Stomach (tissue), 9 donors: ENCODE data around the gene PAFAH1B1. TPM values are rescaled to one million over a fixed set of nuclear protein-coding genes. Genes with fewer than 3 reads are reported as not detected.
A peak's percentile ranks its signal among the peaks of the same experiment; 100 is the strongest.
"Not testable (repeated sequence)": the region's sequence is repeated elsewhere in the genome, so short reads cannot be mapped to it uniquely, and the experiment has no call there.

Experiments used
- DNase-seq, 2 donors: peaks; one replicate each; pipeline versions ENCODE4 v3.0.0 to v3.0.0-alpha.2; 2013 to 2019
- H3K27ac ChIP-seq, 5 donors: fragments of 200-600 bp in 4 of 5; sonication (generic) in 4 of 5; one replicate each; pipeline ENCODE4 v1.5.1; 2013 to 2019; ENCODE audit warnings: mild to moderate bottlenecking in 1 of 5, moderate library complexity in 1 of 5
- H3K27me3 ChIP-seq, 3 donors: fragments of 200-600 bp; sonication (generic); one replicate each; pipeline ENCODE4 v1.5.1; 2017 to 2019; ENCODE audit warnings: mixed run types in 1 of 3
- H3K36me3 ChIP-seq, 4 donors: fragments of 200-600 bp; sonication (generic); 1 replicate in 3 of 4; 2 replicates in 1 of 4; pipeline ENCODE4 v1.5.1; 2016 to 2019
- H3K4me1 ChIP-seq, 4 donors: fragments of 200-600 bp; sonication (generic); one replicate each; pipeline ENCODE4 v1.5.1; 2016 to 2019
- H3K4me3 ChIP-seq, 4 donors: fragments of 200-600 bp; sonication (generic) in 3 of 4; one replicate each; pipeline ENCODE4 v1.5.1; 2016 to 2019; ENCODE audit warnings: mild to moderate bottlenecking in 1 of 4
- H3K9me3 ChIP-seq, 4 donors: fragments of 200-600 bp; sonication (generic); one replicate each; pipeline ENCODE4 v1.5.1; 2016 to 2019
- CTCF ChIP-seq, 7 experiments: fragments of 450-650 bp in 4 of 7; fragments of 200-600 bp in 3 of 7; sonication (generic) in 3 of 7; IDR thresholded peaks; one replicate each; pipeline ENCODE4 v1.5.1; 2016 to 2019; ENCODE audit warnings: antibody characterized with exemption in 7 of 7, control low read depth in 2 of 7, mild to moderate bottlenecking in 1 of 7
- EP300 ChIP-seq: sonication (generic); formaldehyde crosslinking; IDR thresholded peaks from one replicate; pipeline ENCODE4 v1.6.1; 2017; ENCODE audit warnings: antibody characterized with exemption
- POLR2A ChIP-seq, 4 donors: fragments of 450-650 bp; IDR thresholded peaks; one replicate each; pipeline ENCODE4 v1.6.1; 2016; ENCODE audit warnings: antibody characterized with exemption in 4 of 4, control low read depth in 2 of 4, mild to moderate bottlenecking in 1 of 4, moderate library complexity in 1 of 4
- POLR2AphosphoS5 ChIP-seq, 3 donors: sonication (generic); formaldehyde crosslinking; IDR thresholded peaks; one replicate each; pipeline ENCODE4 v1.6.1; 2016; ENCODE audit warnings: antibody characterized with exemption in 3 of 3
- WGBS, 5 donors: extraction: QIAGEN DNeasy Blood & Tissue Kit in 3 of 5; methylation state at CpG; one replicate each; pipeline versions ENCODE4 v1.1.5 to v1.1.7; 2013 to 2018; 5-methylcytosine and 5-hydroxymethylcytosine counted together
- intact Hi-C: fragments of 100-400 bp; cut with DNase I; formaldehyde crosslinking; loops from one replicate; pipeline ENCODE4 v1.15.1; 2023; ENCODE audit warnings: low total_unique reads
- polyA plus RNA-seq, 3 donors: library from polyadenylated mRNA; stranded (reverse); fragments of 200-250 nt; gene quantifications; one replicate each; pipeline ENCODE4 v1.2.3, GENCODE V29; 2013
- total RNA-seq, 5 donors: library from RNA; depleted of rRNA; stranded (reverse); fragments of >200 nt; gene quantifications; one replicate each; pipeline versions ENCODE4 v1.1.0 to v1.2.3, GENCODE V29; 2014 to 2016
- donor health status: healthy with polysubstance abuse.
- donor health status: Bipolar disorder and iron deficiency.
- donor health status: healthy.

Gene PAFAH1B1
- total and polyA plus RNA-seq, 8 donors: 22.5 to 264 (median 50.7) TPM

DNA sequence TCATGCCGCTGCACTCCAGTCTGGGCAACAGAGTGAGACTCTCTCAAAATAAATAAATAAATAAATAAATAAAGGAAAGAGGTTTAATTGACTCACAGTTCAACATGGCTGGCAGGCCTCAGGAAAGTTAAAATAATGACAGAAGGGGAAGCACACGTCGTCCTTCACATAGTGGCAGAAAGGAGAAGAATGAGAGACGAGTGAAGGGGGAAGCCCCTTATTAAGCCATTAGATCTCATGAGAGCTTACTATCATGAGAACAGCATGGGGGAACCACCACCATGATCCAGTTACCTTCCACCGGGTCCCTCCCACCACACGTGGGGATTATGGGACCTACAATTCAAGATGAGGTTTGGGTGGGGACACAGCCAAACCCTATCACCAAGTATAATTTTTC lies 54.5 kb downstream of the PAFAH1B1 start:
- no peaks in the 10 kb centered on the region for H3K27me3 ChIP-seq
- no peak for TF ChIP-seq EP300
- TF ChIP-seq CTCF (IDR thresholded peaks at IDR 0.05): no peak
- TF ChIP-seq POLR2AphosphoS5 (IDR thresholded peaks at IDR 0.05): no peak
- no peak for TF ChIP-seq POLR2A (IDR thresholded peaks at IDR 0.05)
- DNase-seq: no peak
- H3K4me1 ChIP-seq: peaks cover 0 to 10% (median 3%) of the 10 kb centered on the region in 4 donors
- H3K36me3 ChIP-seq: peaks cover 10 to 55% (median 46%) of the 10 kb centered on the region in 4 donors
- H3K9me3 ChIP-seq: no peaks in the 10 kb centered on the region
- H3K4me3 ChIP-seq: no peak overlapping the region
- 87 to 96% (median 95%) methylated on average over 6 of the region's 6 CpGs for WGBS, 5 donors
- intact Hi-C loops: no loop called here
- no peak overlapping the region for H3K27ac ChIP-seq

- no peak overlapping the region for H3K4me3 ChIP-seq
- intact Hi-C loops: no loop called here
- H3K27ac ChIP-seq: no peak overlapping the region
- 96 to 99% (median 97%) methylated on average over 11 of the region's 11 CpGs for WGBS, 5 donors
- DNase-seq: no peak
- no peaks in the 10 kb centered on the region for H3K9me3 ChIP-seq
- TF ChIP-seq CTCF (IDR thresholded peaks at IDR 0.05) (no peak), EP300 (no peak), POLR2A (IDR thresholded peaks at IDR 0.05) (no peak), POLR2AphosphoS5 (IDR thresholded peaks at IDR 0.05) (no peak)
- H3K27me3 ChIP-seq: no peaks in the 10 kb centered on the region
- H3K36me3 ChIP-seq: peaks cover 0 to 49% (median 41%) of the 10 kb centered on the region in 4 donors
- H3K4me1 ChIP-seq: peaks cover 0 to 10% (median 3%) of the 10 kb centered on the region in 4 donors
Measured at GRCh38 chr17:2649191-2649590, 55.7 kb downstream of the PAFAH1B1 start.

GRCh38 chr17:2652911-2653310 lies 59.5 kb downstream of the PAFAH1B1 start:
- H3K9me3 ChIP-seq, H3K27ac ChIP-seq, H3K4me3 ChIP-seq, intact Hi-C loops, DNase-seq, H3K27me3 ChIP-seq: not testable (repeated sequence)
- WGBS, 5 donors: 90 to 98% (median 93%) methylated on average over 3 of the region's 3 CpGs
- peaks cover 0 to 38% (median 26%) of the 10 kb centered on the region in 4 donors for H3K36me3 ChIP-seq
- TF ChIP-seq POLR2A (IDR thresholded peaks at IDR 0.05): peak in 1 of 4 donors; percentile 6
- peaks cover 0 to 35% (median 12%) of the 10 kb centered on the region in 4 donors for H3K4me1 ChIP-seq

DNA sequence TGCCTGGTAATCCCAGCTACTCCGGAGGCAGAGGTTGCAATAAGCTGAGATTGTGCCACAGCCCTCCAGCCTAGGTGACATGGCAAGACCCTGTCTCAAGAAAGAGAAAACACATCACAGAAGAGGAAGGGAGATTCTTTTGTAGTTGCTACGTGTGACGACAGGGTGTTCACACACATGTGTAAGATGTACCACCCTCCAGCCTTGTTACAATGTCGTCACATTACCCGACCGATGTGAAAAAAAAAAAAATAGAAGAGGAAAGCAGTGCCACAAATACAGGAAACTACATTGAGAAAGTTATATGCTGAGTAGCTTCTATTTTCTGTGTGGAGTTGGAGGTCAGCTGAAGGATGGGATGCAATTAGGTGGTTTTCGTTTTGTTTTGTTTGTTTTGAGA lies 62.1 kb downstream of the PAFAH1B1 start:
- Histone ChIP-seq H3K4me3 (no peak overlapping the region), H3K36me3 (peaks cover 0 to 28% (median 23%) of the 10 kb centered on the region in 4 donors), H3K27me3 (no peaks in the 10 kb centered on the region), H3K4me1 (peaks cover 0 to 47% (median 23%) of the 10 kb centered on the region in 4 donors), H3K27ac (no peak overlapping the region), H3K9me3 (no peaks in the 10 kb centered on the region)
- intact Hi-C loops: no loop called here
- TF ChIP-seq EP300 (no peak), POLR2A (IDR thresholded peaks at IDR 0.05) (no peak), POLR2AphosphoS5 (IDR thresholded peaks at IDR 0.05) (no peak), CTCF (IDR thresholded peaks at IDR 0.05) (no peak)
- DNase-seq: peak in 1 of 2 donors; percentile 9
- 67 to 84% (median 71%) methylated on average over 7 of the region's 7 CpGs for WGBS, 5 donors

GRCh38 chr17:2656283-2656682 lies 62.8 kb downstream of the PAFAH1B1 start:
- DNase-seq: no peak
- H3K4me1 ChIP-seq: peaks cover 0 to 42% (median 21%) of the 10 kb centered on the region in 4 donors
- 0 to 33% (median 2%) methylated on average over 1 of the region's 1 CpG for WGBS, 5 donors
- TF ChIP-seq POLR2AphosphoS5 (IDR thresholded peaks at IDR 0.05) (no peak), POLR2A (IDR thresholded peaks at IDR 0.05) (no peak), CTCF (IDR thresholded peaks at IDR 0.05) (no peak), EP300 (no peak)
- no peak overlapping the region for H3K4me3 ChIP-seq
- no peaks in the 10 kb centered on the region for H3K9me3 ChIP-seq
- H3K27ac ChIP-seq: no peak overlapping the region
- H3K27me3 ChIP-seq: no peaks in the 10 kb centered on the region
- peaks cover 0 to 28% (median 22%) of the 10 kb centered on the region in 4 donors for H3K36me3 ChIP-seq
- intact Hi-C loops: no loop called here

GRCh38 chr17:2659337-2659736 lies 65.9 kb downstream of the PAFAH1B1 start:
- DNase-seq, intact Hi-C loops, H3K27me3 ChIP-seq, H3K4me3 ChIP-seq, H3K9me3 ChIP-seq, H3K27ac ChIP-seq: not testable (repeated sequence)
- Histone ChIP-seq H3K36me3 (peaks cover 3 to 27% (median 19%) of the 10 kb centered on the region in 4 donors), H3K4me1 (peaks cover 0 to 45% (median 25%) of the 10 kb centered on the region in 4 donors)
- WGBS, 5 donors: 55 to 69% (median 66%) methylated on average over 8 of the region's 8 CpGs

GRCh38 chr17:2660410-2660809 lies 67.0 kb downstream of the PAFAH1B1 start:
- H3K27ac ChIP-seq, intact Hi-C loops, H3K4me3 ChIP-seq, DNase-seq, H3K9me3 ChIP-seq, H3K27me3 ChIP-seq: not testable (repeated sequence)
- H3K4me1 ChIP-seq: peaks cover 0 to 42% (median 23%) of the 10 kb centered on the region in 4 donors
- 96 to 98% (median 98%) methylated on average over 4 of the region's 4 CpGs for WGBS, 5 donors
- peaks cover 3 to 28% (median 18%) of the 10 kb centered on the region in 4 donors for H3K36me3 ChIP-seq
